Osteocyte (in vitro differentiated cells): ENCODE measurements around the gene GSK3B. TPM values are rescaled to one million over a fixed set of nuclear protein-coding genes. Genes with fewer than 3 reads are reported as not detected.

Experiments used
- DNase-seq: peaks from one replicate; pipeline ENCODE4 v3.0.0; 2021; ENCODE audit warnings: mixed read lengths; ENCODE audit not compliant: unreplicated experiment; ENCODE audit errors: extremely low spot score
- H3K27ac Mint-ChIP-seq: one replicate; pipeline ENCODE4 v1.8.0; 2021; ENCODE audit warnings: mild to moderate bottlenecking, mixed read lengths; ENCODE audit not compliant: unreplicated experiment
- H3K27me3 Mint-ChIP-seq: one replicate; pipeline ENCODE4 v1.8.0; 2021; ENCODE audit warnings: mixed read lengths; ENCODE audit not compliant: unreplicated experiment
- H3K36me3 Mint-ChIP-seq: one replicate; pipeline ENCODE4 v1.8.0; 2021; ENCODE audit warnings: mixed read lengths; ENCODE audit not compliant: unreplicated experiment
- H3K4me1 Mint-ChIP-seq: one replicate; pipeline ENCODE4 v1.8.0; 2021; ENCODE audit warnings: mixed read lengths; ENCODE audit not compliant: unreplicated experiment
- H3K4me3 Mint-ChIP-seq: one replicate; pipeline ENCODE4 v1.8.0; 2021; ENCODE audit warnings: mild to moderate bottlenecking, moderate library complexity, mixed read lengths; ENCODE audit not compliant: unreplicated experiment
- H3K9me3 Mint-ChIP-seq: one replicate; pipeline ENCODE4 v1.8.0; 2021; ENCODE audit warnings: mixed read lengths; ENCODE audit not compliant: unreplicated experiment
- CTCF ChIP-seq: fragments of 200-600 bp; sonication (generic); IDR thresholded peaks from 2 replicates; pipeline ENCODE4 v1.5.0; 2021; ENCODE audit warnings: antibody characterized with exemption, mild to moderate bottlenecking, moderate library complexity
- total RNA-seq: library from RNA; stranded (reverse); gene quantifications from 2 replicates; pipeline ENCODE4 v1.2.1, GENCODE V29; 2021

Gene GSK3B
- total RNA-seq, 1 donor from 2014 or later: 80.0 TPM

GRCh38 chr3:119831941-119832371 lies 262.3 kb downstream of the GSK3B start:
- no peak overlapping the region for H3K4me3 Mint-ChIP-seq
- peaks cover 13% of the 10 kb centered on the region for H3K36me3 Mint-ChIP-seq
- no peak for TF ChIP-seq CTCF
- peaks cover 32% of the 10 kb centered on the region for H3K4me1 Mint-ChIP-seq
- no peak for DNase-seq
- H3K9me3 Mint-ChIP-seq: no peaks in the 10 kb centered on the region
- H3K27ac Mint-ChIP-seq: peak overlapping the region; percentile 50
- H3K27me3 Mint-ChIP-seq: no peaks in the 10 kb centered on the region

- TF ChIP-seq CTCF: peak; percentile 25
- Mint-ChIP-seq H3K4me1 (peaks cover 38% of the 10 kb centered on the region), H3K27ac (peak overlapping the region; percentile 5), H3K36me3 (peaks cover 13% of the 10 kb centered on the region), H3K4me3 (no peak overlapping the region), H3K27me3 (no peaks in the 10 kb centered on the region), H3K9me3 (no peaks in the 10 kb centered on the region)
- DNase-seq: no peak
Observed at GRCh38 chr3:119831022-119831421, 263.2 kb downstream of the GSK3B start.

GRCh38 chr3:119829420-119829819 lies 264.8 kb downstream of the GSK3B start:
- Mint-ChIP-seq H3K9me3 (no peaks in the 10 kb centered on the region), H3K36me3 (peaks cover 21% of the 10 kb centered on the region), H3K27ac (no peak overlapping the region), H3K4me3 (no peak overlapping the region), H3K4me1 (peaks cover 38% of the 10 kb centered on the region), H3K27me3 (no peaks in the 10 kb centered on the region)
- DNase-seq: no peak
- no peak for TF ChIP-seq CTCF

- Mint-ChIP-seq H3K4me3 (no peak overlapping the region), H3K36me3 (peaks cover 23% of the 10 kb centered on the region), H3K27ac (no peak overlapping the region), H3K27me3 (no peaks in the 10 kb centered on the region), H3K4me1 (peaks cover 24% of the 10 kb centered on the region), H3K9me3 (no peaks in the 10 kb centered on the region)
- no peak for DNase-seq
- TF ChIP-seq CTCF: no peak
Observed at GRCh38 chr3:119826711-119827608, 267.3 kb downstream of the GSK3B start.

GRCh38 chr3:119825820-119826219 lies 268.4 kb downstream of the GSK3B start:
- Mint-ChIP-seq H3K9me3 (no peaks in the 10 kb centered on the region), H3K27me3 (no peaks in the 10 kb centered on the region), H3K4me1 (peaks cover 14% of the 10 kb centered on the region), H3K36me3 (peaks cover 23% of the 10 kb centered on the region), H3K4me3 (no peak overlapping the region), H3K27ac (no peak overlapping the region)
- DNase-seq: no peak
- no peak for TF ChIP-seq CTCF
